SK-N-MC (cell line): ENCODE results near the gene ATXN3.

ENCODE experiments used
- DNase-seq: peaks from one replicate; pipeline ENCODE4 v3.0.0-alpha.2; 2011; ENCODE audit warnings: low read depth, low spot score
- H3K27ac ChIP-seq: fragments of 200-600 bp; sonication (generic); 2 replicates; pipeline ENCODE4 v1.5.1; 2016; ENCODE audit warnings: mixed run types
- H3K36me3 ChIP-seq: fragments of 200-600 bp; sonication (generic); 2 replicates; pipeline ENCODE4 v1.6.1; 2017; ENCODE audit warnings: antibody characterized with exemption, low read length, mixed read lengths; ENCODE audit not compliant: insufficient read depth
- H3K4me3 ChIP-seq: fragments of 200-600 bp; sonication (generic); 2 replicates; pipeline ENCODE4 v1.5.1; 2016
- H3K9ac ChIP-seq: fragments of 200-600 bp; sonication (generic); 2 replicates; pipeline ENCODE4 v1.8.0; 2017; ENCODE audit warnings: mixed run types, mixed read lengths; ENCODE audit not compliant: insufficient read length
- H3K9me3 ChIP-seq: fragments of 200-600 bp; sonication (generic); 2 replicates; pipeline ENCODE4 v1.6.1; 2017; ENCODE audit warnings: low read depth, mild to moderate bottlenecking, antibody characterized with exemption, low read length, moderate library complexity, mixed read lengths
- EZH2 ChIP-seq: fragments of 200-600 bp; sonication (generic); IDR thresholded peaks from one replicate; pipeline ENCODE4 v1.6.1; 2017; ENCODE audit warnings: antibody characterized with exemption
- FOXP2 ChIP-seq: optimal IDR thresholded peaks from 2 replicates; pipeline ENCODE3; 2011; ENCODE audit warnings: mild to moderate bottlenecking, moderate library complexity; ENCODE audit not compliant: insufficient read depth; ENCODE audit errors: extremely low read length, control extremely low read depth
- POLR2AphosphoS5 ChIP-seq: IDR thresholded peaks from 2 replicates; pipeline ENCODE4 v1.6.1; 2012; ENCODE audit warnings: mild to moderate bottlenecking, low read depth, low read length, borderline replicate concordance

ATXN3 gene

DNA sequence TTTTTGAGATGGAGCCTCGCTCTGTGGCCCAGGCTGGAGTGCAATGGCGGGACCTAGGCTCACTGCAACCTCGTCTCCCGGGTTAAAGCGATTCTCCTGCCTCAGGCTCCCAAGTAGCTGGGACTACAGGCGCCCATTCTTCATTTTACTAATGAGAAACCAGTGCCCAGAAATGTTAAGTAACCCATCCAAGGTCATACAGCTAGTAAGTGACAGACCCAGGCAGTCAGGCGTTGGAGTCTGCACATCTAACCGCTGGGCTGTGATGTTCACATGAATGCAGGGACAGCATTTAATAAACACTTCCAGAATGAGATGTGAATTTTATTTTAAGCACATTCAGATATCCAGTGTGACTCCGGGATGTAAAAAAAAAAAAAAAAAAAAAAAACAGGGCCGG is 65.2 kb downstream of the ATXN3 start:
- H3K9me3 ChIP-seq, result no peaks in the 10 kb centered on the region
- TF ChIP-seq FOXP2, result no peak
- TF ChIP-seq EZH2, result no peak
- TF ChIP-seq POLR2AphosphoS5, result no peak
- no peak overlapping the region for H3K4me3 ChIP-seq
- no peak for DNase-seq
- no peak overlapping the region for H3K9ac ChIP-seq
- H3K27ac ChIP-seq, result no peak overlapping the region
- no peaks in the 10 kb centered on the region for H3K36me3 ChIP-seq

DNA sequence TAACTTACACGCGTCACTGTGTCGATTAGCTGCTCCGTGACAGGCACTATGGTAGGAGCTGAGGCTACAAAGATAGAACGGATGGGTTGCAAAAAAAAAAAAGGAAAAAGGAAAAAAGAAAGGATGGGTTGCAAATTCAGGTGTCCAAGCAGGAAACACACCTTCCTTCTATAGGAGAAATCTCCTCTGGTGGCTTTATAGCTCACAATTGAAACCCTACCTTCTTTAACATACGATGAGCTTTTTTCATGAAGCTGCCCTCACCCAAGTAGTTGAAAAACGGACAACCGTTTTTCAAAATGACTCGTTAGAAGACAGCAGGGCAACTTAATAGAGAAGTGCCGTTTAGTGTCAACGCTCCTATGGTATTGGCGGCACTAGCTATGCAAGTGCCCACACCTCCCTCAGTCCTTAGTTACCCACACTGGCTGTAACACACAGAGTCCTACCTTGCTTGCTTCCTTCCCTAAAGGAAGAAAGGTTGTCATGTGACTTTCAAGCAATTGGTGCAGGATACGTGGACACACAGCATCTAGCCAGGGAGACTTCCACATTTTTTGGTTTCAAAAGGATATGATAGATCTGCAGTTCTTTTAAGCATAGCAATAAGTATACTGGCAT is 65.8 kb downstream of the ATXN3 start:
- H3K27ac ChIP-seq, result peak overlapping the region; percentile 80
- H3K36me3 ChIP-seq, result no peaks in the 10 kb centered on the region
- H3K9me3 ChIP-seq, result no peaks in the 10 kb centered on the region
- peak overlapping the region; percentile 97 for H3K4me3 ChIP-seq
- H3K9ac ChIP-seq, result peak overlapping the region; percentile 94
- DNase-seq, result no peak
- TF ChIP-seq POLR2AphosphoS5, result no peak
- TF ChIP-seq EZH2, result no peak
- TF ChIP-seq FOXP2, result no peak

DNA sequence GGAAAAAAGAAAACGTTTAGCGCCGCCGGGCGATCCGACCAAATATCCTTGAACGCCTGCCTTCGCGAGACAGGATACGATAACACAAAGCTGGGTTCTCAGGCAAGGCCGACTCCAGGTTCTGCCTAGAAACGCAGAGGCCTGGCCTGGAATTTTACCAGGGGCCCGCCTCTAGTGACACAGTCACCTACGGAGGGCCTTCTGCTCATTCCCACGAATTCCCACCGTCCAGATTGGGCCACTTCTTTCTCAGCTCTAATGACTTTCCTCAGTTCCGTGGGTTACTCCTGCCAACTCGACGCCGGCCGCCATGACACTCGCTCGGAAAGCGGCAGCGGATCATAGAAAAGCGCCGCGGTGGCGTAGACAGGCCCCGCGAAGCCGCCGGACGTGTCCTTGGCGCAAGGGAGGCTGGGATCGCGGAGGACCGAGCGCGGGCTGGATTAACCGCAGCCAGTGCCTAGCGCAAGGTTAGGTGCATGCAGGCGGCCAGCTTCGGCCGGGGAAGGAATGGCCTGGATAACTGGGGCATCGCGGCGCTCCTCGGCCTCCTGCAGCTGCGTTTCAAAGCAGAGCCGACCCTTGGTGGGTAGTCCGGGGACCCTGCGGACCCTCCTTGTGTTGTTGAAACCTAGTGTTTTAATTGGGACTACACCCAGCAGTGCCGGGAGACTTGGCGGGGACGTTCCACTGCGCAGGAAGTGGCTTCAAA is 66.5 kb downstream of the ATXN3 start, which contains the start of gene TRIP11:
TRIP11 (minus strand) TSS at position 341 of the 712 bp plus-strand sequence. CDS start 374 bp downstream, outside the sequence.
- DNase-seq, result no peak

DNA sequence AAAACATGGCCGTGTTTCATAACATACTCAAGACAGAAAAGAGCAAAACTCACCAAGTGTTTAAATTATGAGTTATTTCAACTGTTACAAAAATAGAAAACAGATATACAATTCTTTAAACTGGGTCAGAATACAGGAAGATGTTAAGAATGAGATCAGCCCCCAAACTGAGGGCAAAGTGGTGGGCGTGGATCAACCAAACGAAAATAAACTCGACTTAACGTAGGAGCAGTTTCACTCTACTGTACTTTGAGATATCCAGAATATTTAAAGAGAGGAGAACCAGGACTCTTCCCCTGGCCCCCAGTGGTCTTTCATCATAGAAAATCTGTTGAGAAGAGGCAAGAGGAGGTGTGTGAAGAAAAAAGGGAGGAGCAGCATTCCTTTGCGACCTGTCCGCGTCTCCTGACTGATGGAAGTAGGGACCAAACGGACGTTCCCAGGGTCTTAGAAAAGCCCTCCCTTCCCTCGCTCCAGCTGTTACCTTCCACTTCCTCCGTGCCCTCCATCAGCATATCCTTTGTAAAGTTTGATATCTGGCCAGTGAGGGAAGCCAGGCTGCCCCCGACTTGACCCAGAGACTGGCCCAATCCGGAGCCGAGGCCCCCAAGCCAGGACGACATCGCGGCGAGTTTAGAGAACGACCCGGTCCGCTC is 67.2 kb downstream of the ATXN3 start:
- Histone ChIP-seq H3K9ac (peak overlapping the region; percentile 94), H3K27ac (peak overlapping the region; percentile 80), H3K9me3 (no peaks in the 10 kb centered on the region), H3K36me3 (no peaks in the 10 kb centered on the region; the same call in 1 of the 2 replicates), H3K4me3 (peak overlapping the region; percentile 97)
- no peak for TF ChIP-seq EZH2
- DNase-seq, result no peak

More for the DNA sequence above, 66.5 kb downstream of the ATXN3 start, which contains the start of gene TRIP11:
- Histone ChIP-seq H3K9ac (peak within 1 kb of the TSS; percentile 94), H3K27ac (peak within 1 kb of the TSS; percentile 80), H3K36me3 (no peaks in the 10 kb centered on the region), H3K9me3 (no peaks in the 10 kb centered on the region), H3K4me3 (peak within 1 kb of the TSS; percentile 97)
- TF ChIP-seq POLR2AphosphoS5 (peak; percentile 98), FOXP2 (no peak)

DNA sequence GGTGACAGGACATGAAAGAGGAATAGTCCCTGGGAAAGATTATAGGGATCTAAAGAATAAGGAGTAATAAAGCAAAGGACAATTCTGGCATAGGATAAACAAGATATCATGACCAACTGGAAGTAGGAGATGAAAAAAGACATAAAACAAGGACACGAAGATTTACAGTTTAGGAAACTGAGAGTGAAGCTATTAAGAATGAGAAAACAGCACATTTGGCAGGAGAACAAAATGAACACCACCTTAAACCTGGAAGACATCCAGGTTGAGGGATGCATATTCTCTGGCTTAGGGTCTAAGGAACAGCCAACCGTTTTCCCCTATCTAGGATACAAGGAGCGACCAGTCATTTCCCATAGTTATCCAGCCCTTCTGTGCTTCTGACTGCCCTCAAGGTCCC is 68.4 kb downstream of the ATXN3 start:
- H3K36me3 ChIP-seq, result peaks cover 5% of the 10 kb centered on the region
- H3K9ac ChIP-seq, result peak overlapping the region; percentile 94
- TF ChIP-seq POLR2AphosphoS5 (no peak), EZH2 (no peak)
- no peaks in the 10 kb centered on the region for H3K9me3 ChIP-seq
- H3K27ac ChIP-seq, result no peak overlapping the region
- DNase-seq, result no peak
- H3K4me3 ChIP-seq, result peak overlapping the region; percentile 97

DNA sequence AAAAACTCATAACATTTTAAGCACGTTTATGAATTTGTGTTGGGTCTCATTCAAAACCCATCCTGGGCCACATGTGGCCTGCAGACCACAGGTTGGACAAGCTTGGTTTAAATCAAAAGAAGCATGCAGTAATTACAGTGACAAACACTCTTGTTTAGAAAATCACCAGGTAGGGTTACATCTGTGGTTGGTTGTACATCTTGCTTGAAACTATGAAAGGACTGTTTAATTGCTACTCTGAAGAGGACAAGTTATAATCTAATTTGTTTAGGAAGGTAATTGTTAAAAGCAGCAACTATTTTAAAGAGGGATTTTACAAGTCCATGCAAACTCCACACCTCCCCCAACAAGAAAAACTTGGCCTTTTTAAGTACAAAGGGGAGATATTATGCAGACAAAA is 70.5 kb downstream of the ATXN3 start:
- no peak for DNase-seq
- Histone ChIP-seq H3K4me3 (no peak overlapping the region), H3K9ac (no peak overlapping the region), H3K9me3 (no peaks in the 10 kb centered on the region), H3K36me3 (peaks cover 8% of the 10 kb centered on the region), H3K27ac (no peak overlapping the region)
- TF ChIP-seq EZH2 (no peak), POLR2AphosphoS5 (no peak), FOXP2 (no peak)

DNA sequence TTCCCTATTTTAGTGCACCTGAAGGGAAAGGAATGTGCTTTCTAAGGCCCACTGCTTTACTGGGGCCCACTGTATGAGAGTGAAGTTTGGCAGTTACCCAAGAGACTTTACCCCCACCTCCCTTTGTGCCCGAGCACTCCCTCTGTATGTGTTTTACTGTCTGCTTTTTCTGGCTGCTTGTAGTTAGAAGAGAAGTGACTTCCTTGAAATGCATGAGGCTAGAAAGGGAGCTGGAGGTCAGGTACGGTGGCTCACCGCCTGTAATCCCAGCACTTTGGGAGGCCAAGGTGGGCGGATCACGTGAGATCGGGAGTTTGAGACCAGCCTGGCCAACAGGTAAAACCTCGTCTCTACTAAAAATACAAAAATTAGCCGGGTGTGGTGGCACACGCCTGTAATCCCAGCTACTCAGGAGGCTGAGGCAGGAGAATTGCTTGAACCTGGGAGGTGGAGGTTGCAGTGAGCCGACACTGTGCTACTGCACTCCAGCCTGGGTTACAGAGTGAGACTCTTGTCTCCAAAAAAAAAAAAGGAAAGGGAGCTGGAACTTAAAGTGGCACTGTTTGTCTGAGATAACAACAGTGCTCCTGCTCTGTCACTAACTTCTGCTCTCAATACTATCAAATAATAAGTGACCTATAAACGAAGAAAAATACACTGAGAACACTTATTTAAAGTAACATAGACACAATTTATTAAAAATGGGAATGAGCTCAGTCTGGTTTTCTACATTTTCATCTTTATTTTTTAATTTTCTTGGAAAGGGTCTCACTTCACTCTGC is 72.3 kb downstream of the ATXN3 start:
- H3K36me3 ChIP-seq, result peaks cover 15% of the 10 kb centered on the region
- H3K27ac ChIP-seq, result no peak overlapping the region
- H3K4me3 ChIP-seq, result no peak overlapping the region
- no peaks in the 10 kb centered on the region for H3K9me3 ChIP-seq
- no peak overlapping the region for H3K9ac ChIP-seq
- TF ChIP-seq POLR2AphosphoS5 (no peak), FOXP2 (no peak), EZH2 (no peak)
- DNase-seq, result no peak

DNA sequence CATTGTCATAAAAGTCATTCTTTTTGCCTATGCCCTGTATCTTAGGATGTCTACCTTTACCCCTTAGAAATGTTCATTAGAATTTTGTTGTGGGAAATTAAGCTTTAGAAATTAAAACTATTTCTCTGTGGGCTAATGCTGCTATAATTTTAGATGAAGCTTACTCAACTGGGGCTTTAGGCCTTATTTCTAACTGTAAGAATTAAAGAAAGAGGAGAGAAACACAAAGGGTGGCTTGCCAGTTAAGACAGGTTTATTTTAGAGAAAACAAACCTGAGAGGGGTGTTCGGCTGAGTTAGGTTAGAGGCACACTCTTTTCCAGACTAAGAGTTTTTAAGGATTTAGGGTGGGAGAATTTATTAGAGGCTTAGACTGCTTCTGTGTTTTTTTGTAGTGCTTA is 72.9 kb downstream of the ATXN3 start:
- TF ChIP-seq FOXP2, result no peak
- TF ChIP-seq POLR2AphosphoS5, result no peak
- no peak for TF ChIP-seq EZH2
- Histone ChIP-seq H3K9me3 (no peaks in the 10 kb centered on the region), H3K4me3 (no peak overlapping the region), H3K27ac (no peak overlapping the region), H3K9ac (no peak overlapping the region), H3K36me3 (peaks cover 15% of the 10 kb centered on the region)
- DNase-seq, result no peak
